ENCODE measurements around the gene PIF1.
"Not testable (repeated sequence)": the region's sequence is repeated elsewhere in the genome, so short reads cannot be mapped to it uniquely, and the experiment has no call there.

Gene PIF1

DNA sequence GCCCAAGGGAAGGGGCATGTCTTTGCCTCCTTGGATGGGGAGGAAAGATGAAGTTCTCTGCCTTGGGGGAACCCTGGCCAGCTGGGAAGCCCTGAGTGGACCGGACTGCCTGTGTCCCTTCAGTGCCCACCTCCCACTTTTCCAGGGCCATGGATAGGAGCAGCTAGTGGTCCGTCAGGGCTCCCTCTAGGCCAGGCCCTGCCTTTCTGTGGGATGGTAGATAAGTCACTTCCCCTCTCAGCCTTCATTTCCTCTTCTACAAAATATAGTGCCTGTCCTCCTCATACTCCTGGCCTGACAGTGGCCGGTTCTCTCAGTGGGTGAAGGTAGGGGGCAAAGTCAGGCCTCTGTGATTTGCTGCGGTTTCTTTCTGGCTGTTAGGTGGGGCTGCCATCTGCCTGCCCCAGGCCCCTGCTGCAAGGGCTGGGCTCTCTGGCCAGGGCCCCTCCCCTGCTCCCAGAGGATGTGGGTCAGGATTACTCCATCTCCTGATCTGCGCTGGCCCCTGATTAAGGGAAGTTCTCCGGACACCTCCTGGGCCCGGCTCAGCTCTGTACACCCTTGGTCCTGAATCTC, 17.6 kb upstream of the PIF1 start:
- H3K27ac Mint-ChIP-seq, result peak overlapping the region; percentile 90
- H3K4me3 Mint-ChIP-seq, result peak overlapping the region; percentile 89
- H3K4me1 Mint-ChIP-seq (ENCODE audit: low read depth), result peaks cover 52% of the 10 kb centered on the region
- no peak for DNase-seq (ENCODE audit: low spot score)
- no peaks in the 10 kb centered on the region for H3K9me3 Mint-ChIP-seq
- H3K36me3 Mint-ChIP-seq (ENCODE audit: low read depth), result peaks cover 20% of the 10 kb centered on the region
- no peaks in the 10 kb centered on the region for H3K27me3 Mint-ChIP-seq (ENCODE audit: low read depth)

DNA sequence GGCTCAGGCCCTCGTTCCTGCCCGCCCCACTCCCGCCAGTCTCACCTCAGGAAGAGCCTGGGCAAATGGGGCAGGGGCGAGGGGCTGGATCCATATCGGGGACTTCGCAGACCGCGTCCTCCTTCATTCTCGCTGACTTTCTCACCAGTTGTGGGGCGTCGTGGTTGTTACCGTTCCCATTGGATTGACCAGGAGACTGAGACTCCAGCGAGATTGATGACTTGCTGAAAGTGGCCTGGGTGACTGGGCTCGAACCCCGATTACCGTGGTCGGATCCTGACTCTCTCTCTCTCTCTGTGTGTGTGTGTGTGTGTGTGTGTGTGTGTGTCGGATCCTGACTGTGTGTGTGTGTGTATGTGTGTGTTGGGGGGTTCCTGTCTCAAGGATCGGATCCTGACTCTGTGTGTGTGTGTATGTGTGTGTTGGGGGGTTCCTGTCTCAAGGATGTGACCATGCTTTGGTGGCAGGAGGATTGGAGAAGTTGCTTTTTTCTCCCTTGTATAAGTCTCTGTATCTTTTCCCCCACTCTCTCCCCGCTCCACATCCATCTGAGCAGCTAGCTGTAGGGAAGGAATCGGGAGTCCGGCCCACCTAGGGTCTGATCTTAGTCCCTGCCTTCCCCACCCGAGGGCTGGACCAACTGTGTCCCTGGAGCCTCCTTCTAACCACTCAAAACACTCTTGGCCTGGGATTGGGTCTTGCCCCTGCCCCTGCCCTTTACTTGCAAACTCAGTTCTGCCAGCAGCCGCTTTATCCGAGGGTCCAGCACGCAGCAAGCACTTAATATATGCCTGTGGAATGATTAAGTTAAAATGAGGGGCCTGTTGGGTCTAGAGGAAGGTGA, 16.9 kb upstream of the PIF1 start:
- no peak for DNase-seq (ENCODE audit: low spot score)
- Mint-ChIP-seq H3K27me3 (ENCODE audit: low read depth) (no peaks in the 10 kb centered on the region), H3K36me3 (ENCODE audit: low read depth) (peaks cover 17% of the 10 kb centered on the region), H3K4me1 (ENCODE audit: low read depth) (peaks cover 52% of the 10 kb centered on the region), H3K27ac (peak overlapping the region; percentile 90), H3K4me3 (peak overlapping the region; percentile 89), H3K9me3 (no peaks in the 10 kb centered on the region)

DNA sequence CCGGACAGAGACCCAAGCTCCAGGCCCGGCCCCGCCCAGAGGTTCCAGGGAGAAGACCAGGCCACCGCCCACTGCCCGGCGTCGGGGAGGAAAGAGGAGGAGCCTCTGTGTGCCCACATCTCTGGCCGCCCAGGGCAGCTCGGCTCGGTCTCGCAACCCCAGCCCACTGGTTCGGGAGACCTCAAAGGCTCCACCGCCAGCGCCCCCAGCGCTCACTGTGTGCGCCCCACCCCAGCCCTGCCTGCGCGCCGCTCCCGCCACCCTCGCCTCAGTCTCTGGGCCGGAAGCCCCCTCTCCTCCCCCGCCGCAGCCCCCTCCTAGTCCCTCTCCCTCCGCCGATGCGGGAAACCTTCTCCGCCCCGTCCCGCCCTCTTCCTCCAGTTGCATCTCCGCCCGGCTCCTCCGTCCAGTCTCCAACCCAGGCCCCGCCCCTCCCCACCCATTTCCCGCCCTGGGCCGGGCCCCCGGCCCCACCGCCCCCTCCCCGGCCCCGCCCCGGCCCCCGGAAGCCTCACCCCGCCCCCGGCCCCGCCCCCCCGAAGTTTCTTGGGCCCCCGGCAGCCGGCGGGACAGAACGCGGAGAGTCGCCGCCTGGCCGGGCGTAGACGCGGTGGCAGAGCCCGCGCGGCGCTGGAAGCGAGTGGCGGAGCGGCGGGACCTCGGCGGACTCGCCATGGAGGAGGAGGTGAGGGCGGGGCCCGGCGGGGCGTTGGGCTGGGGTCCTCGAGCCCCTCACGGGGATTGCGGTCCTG, 16.1 kb upstream of the PIF1 start, which contains the start of gene PLEKHO2:
TSS of gene PLEKHO2 (plus strand) at position 572 of the 752 bp plus-strand sequence. CDS start at position 674, 102 bp downstream.
- DNase-seq (ENCODE audit: low spot score), result peak; percentile 88
- Mint-ChIP-seq H3K36me3 (ENCODE audit: low read depth) (peaks cover 17% of the 10 kb centered on the region), H3K4me3 (peak within 1 kb of the TSS; percentile 89), H3K27ac (peak within 1 kb of the TSS; percentile 90), H3K9me3 (no peaks in the 10 kb centered on the region), H3K27me3 (ENCODE audit: low read depth) (no peaks in the 10 kb centered on the region), H3K4me1 (ENCODE audit: low read depth) (peaks cover 56% of the 10 kb centered on the region)

DNA sequence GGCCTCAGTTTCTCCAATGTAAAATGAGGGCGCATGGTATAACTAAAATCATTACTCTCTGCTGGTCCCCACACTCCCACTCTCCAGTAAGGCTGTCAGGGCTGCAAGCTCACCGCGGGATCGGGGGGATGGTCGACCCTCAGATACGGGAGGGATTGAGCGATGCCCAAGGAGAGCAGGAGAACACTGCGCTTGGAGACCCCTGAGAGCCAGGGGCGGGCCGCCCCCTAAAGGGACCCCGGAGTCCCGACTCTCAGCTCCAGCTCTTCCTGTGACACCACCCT, 15.6 kb upstream of the PIF1 start:
- no peaks in the 10 kb centered on the region for H3K27me3 Mint-ChIP-seq (ENCODE audit: low read depth)
- peak overlapping the region; percentile 80 for H3K4me3 Mint-ChIP-seq
- DNase-seq (ENCODE audit: low spot score), result no peak
- H3K36me3 Mint-ChIP-seq (ENCODE audit: low read depth), result peaks cover 16% of the 10 kb centered on the region
- peak overlapping the region; percentile 79 for H3K27ac Mint-ChIP-seq
- H3K9me3 Mint-ChIP-seq, result no peaks in the 10 kb centered on the region
- peaks cover 59% of the 10 kb centered on the region for H3K4me1 Mint-ChIP-seq (ENCODE audit: low read depth)

DNA sequence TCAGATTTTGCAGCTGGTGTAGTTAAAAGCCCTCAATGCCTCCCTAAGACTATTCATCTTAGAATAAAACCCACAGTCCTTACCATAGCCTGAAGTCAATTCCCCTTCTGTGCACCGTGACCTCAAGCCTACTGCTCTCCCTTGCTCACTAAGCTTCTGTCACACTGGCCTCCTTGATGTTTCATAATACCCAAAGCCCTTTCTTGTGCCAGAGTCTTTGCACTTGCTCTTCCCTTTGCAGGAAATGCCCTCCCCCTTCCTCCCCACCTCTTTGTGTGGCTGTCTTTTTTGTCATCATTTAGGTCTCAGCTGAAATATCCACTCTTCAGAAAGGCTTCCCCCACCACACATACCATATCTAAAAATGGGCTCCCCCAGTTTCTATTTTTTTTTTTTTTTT, 12.1 kb upstream of the PIF1 start:
- DNase-seq (ENCODE audit: low spot score), result peak; percentile 15
- no peaks in the 10 kb centered on the region for H3K27me3 Mint-ChIP-seq (ENCODE audit: low read depth)
- H3K4me3 Mint-ChIP-seq, result peak overlapping the region; percentile 59
- peaks cover 2% of the 10 kb centered on the region for H3K36me3 Mint-ChIP-seq (ENCODE audit: low read depth)
- H3K9me3 Mint-ChIP-seq, result no peaks in the 10 kb centered on the region
- peaks cover 37% of the 10 kb centered on the region for H3K4me1 Mint-ChIP-seq (ENCODE audit: low read depth)
- H3K27ac Mint-ChIP-seq, result peak overlapping the region; percentile 86

DNA sequence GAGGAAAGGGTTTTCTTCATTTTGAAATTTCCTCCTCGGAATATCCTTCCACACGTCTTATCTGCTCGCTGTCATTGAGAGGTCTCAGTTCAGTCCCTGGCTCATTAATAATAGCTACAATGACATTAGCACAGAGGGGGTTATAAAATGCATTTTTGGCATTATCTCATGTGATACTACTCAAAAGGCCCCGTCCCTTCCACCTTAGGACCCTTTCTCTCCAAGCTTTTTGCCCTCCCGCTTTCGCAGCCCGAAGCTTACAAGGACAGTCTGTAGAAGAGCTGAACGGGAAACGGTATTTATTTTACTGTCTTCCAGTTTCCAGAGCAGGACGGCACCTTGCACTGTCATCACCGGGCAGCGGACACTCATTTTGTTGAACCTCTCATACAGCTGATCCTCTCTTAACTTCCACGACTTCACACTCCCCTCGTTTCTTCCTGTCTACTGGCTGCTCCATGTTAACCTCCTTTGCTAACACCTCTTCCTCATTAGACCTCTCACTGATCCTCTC, 10.6 kb upstream of the PIF1 start:
- H3K9me3 Mint-ChIP-seq, result no peaks in the 10 kb centered on the region
- H3K36me3 Mint-ChIP-seq (ENCODE audit: low read depth), result no peaks in the 10 kb centered on the region
- DNase-seq (ENCODE audit: low spot score), result no peak

DNA sequence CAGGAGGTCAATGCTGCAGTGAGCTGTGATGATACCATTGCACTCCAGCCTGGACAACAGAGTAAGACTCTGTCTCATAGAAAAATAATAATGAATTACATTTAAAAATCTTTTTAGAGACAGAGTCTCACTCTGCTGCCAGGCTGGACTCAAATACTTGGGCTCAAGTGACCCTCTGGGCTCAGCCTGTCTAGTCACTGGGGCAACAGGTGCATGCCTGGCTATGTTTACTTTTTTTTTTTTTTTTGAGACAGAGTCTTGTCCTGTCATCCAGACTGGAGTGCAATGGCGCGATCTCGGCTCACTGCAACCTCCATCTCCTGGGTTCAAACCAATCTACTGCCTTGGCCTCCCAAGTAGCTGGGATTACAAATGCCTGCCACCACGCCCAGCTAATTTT, 8.2 kb upstream of the PIF1 start:
- H3K36me3 Mint-ChIP-seq (ENCODE audit: low read depth), result no peaks in the 10 kb centered on the region
- no peak for DNase-seq (ENCODE audit: low spot score)

More for the DNA sequence above, 10.6 kb upstream of the PIF1 start:
- Mint-ChIP-seq H3K27me3 (ENCODE audit: low read depth) (no peaks in the 10 kb centered on the region), H3K27ac (peak overlapping the region; percentile 56), H3K4me1 (ENCODE audit: low read depth) (peaks cover 36% of the 10 kb centered on the region), H3K4me3 (peak overlapping the region; percentile 60)

DNA sequence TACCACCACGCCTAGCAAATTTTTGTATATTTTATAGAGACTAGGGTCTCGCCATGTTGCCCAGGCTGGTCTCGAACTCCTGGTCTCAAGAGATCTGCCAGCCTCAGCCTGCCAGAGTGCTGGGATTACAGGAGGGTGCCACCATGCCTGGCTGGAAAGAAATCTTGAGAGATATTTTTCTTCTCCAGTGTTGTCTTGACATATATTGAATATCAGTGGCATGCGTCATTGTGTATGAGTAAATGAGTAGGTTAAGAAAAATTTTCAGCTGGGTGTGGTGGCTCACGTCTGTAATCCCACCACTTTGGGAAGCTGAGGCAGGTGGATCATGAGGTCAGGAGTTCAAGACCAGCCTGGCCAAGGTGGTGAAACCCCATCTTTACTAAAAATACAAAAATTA, 3.5 kb upstream of the PIF1 start:
- Mint-ChIP-seq H3K4me1 (ENCODE audit: low read depth) (peaks cover 21% of the 10 kb centered on the region), H3K27me3 (ENCODE audit: low read depth) (no peaks in the 10 kb centered on the region), H3K9me3 (no peaks in the 10 kb centered on the region), H3K36me3 (ENCODE audit: low read depth) (no peaks in the 10 kb centered on the region), H3K4me3 (no peak overlapping the region), H3K27ac (no peak overlapping the region)
- DNase-seq (ENCODE audit: low spot score), result no peak

More for the DNA sequence above, 8.2 kb upstream of the PIF1 start:
- Mint-ChIP-seq H3K4me3 (no peak overlapping the region), H3K27ac (no peak overlapping the region), H3K4me1 (ENCODE audit: low read depth) (peaks cover 30% of the 10 kb centered on the region), H3K9me3 (no peaks in the 10 kb centered on the region), H3K27me3 (ENCODE audit: low read depth) (no peaks in the 10 kb centered on the region)

DNA sequence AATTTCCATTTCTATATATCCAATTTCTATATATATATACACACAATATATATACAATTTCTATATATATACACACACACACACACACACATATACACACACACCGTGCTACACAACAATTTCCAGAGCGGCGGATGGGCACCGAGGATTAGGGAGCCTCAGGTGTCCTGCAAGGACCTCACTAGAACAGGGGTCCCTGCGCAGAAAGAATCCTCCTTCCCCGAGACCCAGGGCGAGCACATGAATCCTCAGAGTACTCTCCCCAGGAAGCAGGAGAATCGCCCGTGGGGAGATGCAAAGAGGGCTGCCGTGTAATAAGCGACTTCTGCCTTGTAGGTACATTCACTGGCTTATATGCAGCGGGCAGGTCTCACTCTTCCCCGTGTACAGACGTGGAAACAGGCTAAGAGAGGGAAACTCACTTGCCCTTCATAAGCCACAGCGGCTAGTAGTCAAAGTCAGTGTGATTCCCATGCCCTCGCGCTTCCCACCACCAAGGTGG, 467 bp downstream of the PIF1 start:
- Mint-ChIP-seq H3K36me3 (ENCODE audit: low read depth) (peaks cover 17% of the 10 kb centered on the region), H3K27me3 (ENCODE audit: low read depth) (no peaks in the 10 kb centered on the region), H3K4me3 (peak overlapping the region; percentile 98), H3K4me1 (ENCODE audit: low read depth) (peaks cover 29% of the 10 kb centered on the region), H3K27ac (peak overlapping the region; percentile 95), H3K9me3 (no peaks in the 10 kb centered on the region)
- no peak for DNase-seq (ENCODE audit: low spot score)

DNA sequence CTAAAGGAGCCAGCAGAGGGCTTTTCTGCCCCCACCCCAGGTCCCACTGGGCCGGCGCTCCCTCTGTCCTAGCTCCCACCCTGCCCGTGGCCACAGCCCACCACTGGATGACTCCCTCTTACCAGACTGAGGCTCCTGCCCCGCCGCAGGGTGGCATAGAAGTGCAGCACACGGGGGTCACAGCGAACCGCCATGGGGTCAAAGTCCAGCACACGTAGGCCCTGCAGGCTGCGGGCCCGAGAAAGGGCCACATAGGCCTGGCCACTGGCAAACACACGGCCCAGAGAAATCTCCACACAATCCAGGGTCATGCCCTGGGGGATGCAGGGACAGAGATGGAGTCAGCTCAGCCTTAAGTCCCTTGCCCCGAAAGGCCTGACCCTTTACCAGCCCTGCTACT, 9.0 kb downstream of the PIF1 start:
- Mint-ChIP-seq H3K27ac (no peak overlapping the region), H3K36me3 (ENCODE audit: low read depth) (peaks cover 23% of the 10 kb centered on the region)

DNA sequence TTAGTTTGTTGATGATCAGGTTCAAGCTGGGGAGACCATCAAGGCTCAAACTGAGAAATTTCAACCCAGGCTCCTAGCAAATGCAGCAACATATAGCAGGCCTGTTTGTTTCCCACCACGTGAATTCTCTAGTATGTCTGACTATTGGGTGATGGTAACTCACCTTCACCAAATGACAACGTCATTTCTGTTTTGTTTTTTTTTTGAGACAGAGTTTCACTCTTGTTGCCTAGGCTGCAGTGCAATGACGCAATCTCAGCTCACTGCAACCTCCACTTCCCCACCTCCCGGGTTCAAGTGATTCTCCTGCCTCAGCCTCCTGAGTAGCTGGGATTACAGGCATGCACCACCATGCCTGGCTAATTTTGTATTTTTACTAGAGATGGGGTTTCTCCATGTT, 10.5 kb downstream of the PIF1 start:
- H3K27ac Mint-ChIP-seq; DNase-seq (ENCODE audit: low spot score); H3K4me3 Mint-ChIP-seq; H3K27me3 Mint-ChIP-seq (ENCODE audit: low read depth); H3K9me3 Mint-ChIP-seq; H3K4me1 Mint-ChIP-seq (ENCODE audit: low read depth): not testable (repeated sequence)
- peaks cover 14% of the 10 kb centered on the region for H3K36me3 Mint-ChIP-seq (ENCODE audit: low read depth)

More for the DNA sequence above, 9.0 kb downstream of the PIF1 start:
- Mint-ChIP-seq H3K9me3 (no peaks in the 10 kb centered on the region), H3K4me3 (no peak overlapping the region), H3K4me1 (ENCODE audit: low read depth) (no peaks in the 10 kb centered on the region), H3K27me3 (ENCODE audit: low read depth) (no peaks in the 10 kb centered on the region)
- no peak for DNase-seq (ENCODE audit: low spot score)

DNA sequence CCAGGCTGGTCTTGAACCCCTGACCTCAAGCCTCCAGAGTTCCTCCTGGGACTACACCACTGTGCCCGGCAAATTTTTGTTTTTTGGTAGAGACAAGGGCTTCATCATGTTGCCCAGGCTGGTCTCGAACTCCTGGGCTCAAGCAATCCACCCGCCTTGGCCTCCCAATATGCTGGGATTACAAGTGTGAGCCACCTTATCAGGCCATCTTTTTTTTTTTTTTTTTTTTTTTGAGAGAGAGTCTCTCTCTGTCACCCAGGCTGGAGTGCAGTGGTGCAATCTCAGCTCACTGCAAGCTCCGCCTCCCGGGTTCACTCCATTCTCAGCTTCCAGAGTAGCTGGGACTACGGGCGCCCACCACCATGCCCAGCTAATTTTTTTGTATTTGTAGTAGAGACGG, 11.2 kb downstream of the PIF1 start:
- H3K4me1 Mint-ChIP-seq (ENCODE audit: low read depth); H3K9me3 Mint-ChIP-seq; H3K27ac Mint-ChIP-seq; H3K27me3 Mint-ChIP-seq (ENCODE audit: low read depth); H3K4me3 Mint-ChIP-seq; DNase-seq (ENCODE audit: low spot score): not testable (repeated sequence)
- peaks cover 12% of the 10 kb centered on the region for H3K36me3 Mint-ChIP-seq (ENCODE audit: low read depth)

DNA sequence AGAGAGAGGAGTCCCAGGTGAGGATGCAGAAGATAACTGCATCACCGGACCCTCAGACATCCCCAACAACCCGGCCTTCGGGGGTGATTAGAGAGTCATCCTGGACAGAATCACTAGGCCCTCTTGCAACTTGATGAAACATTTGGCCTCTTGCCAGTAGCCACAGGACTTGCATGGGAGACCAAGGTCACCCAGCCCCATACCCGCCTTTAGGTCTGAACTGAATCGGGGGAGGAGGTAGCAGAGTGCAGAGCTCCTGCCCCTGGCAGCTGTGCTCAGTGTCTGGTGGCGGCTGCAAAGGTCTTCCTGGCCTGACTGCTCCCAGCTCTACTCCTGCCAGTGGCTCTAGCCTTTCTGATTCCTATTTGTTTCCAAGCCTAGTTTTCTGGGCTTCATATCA, 12.4 kb downstream of the PIF1 start:
- H3K9me3 Mint-ChIP-seq, result no peaks in the 10 kb centered on the region
- no peak overlapping the region for H3K4me3 Mint-ChIP-seq
- no peaks in the 10 kb centered on the region for H3K4me1 Mint-ChIP-seq (ENCODE audit: low read depth)
- peaks cover 4% of the 10 kb centered on the region for H3K36me3 Mint-ChIP-seq (ENCODE audit: low read depth)
- H3K27me3 Mint-ChIP-seq (ENCODE audit: low read depth), result peaks cover 7% of the 10 kb centered on the region
- no peak for DNase-seq (ENCODE audit: low spot score)
- H3K27ac Mint-ChIP-seq, result no peak overlapping the region

Data from T-helper 2 cell treated with Interferon-gamma antibody and Interleukin-4, amounts not matched to agents 5 μg/mL and 100 μg/mL, for 36 hours (primary cell).